GM19351 (cell line): Measurements from ENCODE around the gene U2AF2.

ENCODE experiments used
- ATAC-seq: cut with Tn5 transposase; IDR thresholded peaks from one replicate; pipeline ENCODE4 v1.9.1; 2021; ENCODE audit warnings: mild to moderate bottlenecking, moderate library complexity; ENCODE audit not compliant: unreplicated experiment

Gene U2AF2

DNA sequence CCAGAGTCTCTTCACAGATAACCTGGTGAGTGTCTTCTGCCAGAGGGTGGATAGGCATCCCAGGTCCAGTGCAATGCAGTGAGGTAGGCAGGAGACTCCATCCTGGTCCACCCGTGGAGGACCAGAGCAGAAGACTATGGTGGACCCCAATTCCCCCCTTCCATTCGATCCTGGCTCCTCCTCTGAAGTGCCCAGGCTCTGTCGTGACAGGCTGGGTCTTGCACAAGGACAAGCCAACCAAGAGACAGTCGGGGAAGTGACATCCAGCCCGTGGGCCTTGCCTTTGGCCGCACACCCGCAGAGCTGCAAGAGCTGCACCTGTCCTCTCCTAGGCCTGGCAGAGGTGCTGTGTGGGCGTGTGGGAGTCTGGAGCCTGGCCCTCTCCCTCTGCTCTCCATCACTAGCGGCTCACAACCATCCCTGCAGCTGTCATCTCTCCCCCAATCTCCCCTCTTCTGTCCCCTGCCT, 33.6 kb upstream of the U2AF2 start:
- no peak for ATAC-seq

DNA sequence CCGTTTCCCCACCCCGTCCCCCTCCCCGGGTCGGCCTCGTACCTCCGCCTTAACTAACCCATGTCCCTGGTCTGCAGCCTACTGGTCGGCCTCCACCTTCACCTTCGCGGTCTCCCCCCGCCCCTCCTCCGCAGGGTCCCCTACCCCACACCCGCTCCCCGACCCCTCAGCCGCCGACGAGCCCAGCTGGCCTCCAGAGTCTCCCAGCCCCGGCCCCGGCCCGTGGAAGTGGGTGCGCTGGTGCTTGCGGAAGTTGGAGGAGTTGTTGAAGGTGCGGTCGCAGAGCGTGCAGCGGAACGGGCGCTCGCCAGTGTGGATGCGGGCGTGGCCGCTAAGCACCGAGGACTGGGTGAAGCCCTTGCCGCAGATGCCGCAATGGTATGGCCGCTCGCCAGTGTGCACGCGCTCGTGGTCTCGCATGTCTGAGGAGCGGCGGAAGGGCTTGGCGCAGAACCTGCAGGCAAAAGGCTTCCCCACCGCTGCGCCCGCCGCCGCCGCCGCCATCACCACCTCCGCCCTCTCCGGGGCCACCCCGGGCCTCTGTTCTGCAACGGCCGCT, 33.1 kb upstream of the U2AF2 start:
- ATAC-seq, result no peak

DNA sequence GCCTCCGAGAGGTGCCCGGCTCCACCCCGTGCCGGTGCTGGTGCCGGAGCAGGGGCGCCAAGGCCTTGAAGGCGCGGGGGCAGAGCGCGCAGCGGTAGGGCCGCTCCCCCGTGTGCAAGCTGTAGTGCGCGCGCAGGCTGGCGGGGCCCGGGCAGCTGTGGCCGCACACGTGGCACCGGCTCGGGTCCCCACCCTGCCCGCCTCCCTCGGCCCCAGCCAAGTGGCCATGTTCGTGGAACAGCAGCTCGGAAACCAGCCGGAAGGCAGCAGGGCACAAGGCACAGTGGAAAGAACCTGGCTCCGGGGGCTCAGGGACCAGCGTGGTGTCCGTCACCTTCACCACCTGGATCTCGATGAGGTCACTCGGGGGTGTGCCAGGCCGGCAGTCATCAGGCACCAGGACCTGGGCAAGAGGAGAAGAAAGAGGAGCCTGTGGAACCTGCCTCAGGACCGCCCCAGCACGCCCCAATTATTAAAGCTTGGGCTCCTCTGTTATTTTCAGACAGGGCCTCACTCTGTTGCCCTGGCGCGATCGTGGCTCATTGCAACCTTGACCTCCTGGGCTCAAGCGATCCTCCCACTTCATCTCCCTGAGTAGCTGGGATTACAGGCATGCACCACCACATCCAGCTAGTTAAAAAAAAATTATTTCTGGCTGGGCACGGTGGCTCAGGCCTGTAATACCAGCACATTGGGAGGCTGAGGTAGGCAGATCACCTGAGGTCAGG, 32.4 kb upstream of the U2AF2 start:
- no peak for ATAC-seq

DNA sequence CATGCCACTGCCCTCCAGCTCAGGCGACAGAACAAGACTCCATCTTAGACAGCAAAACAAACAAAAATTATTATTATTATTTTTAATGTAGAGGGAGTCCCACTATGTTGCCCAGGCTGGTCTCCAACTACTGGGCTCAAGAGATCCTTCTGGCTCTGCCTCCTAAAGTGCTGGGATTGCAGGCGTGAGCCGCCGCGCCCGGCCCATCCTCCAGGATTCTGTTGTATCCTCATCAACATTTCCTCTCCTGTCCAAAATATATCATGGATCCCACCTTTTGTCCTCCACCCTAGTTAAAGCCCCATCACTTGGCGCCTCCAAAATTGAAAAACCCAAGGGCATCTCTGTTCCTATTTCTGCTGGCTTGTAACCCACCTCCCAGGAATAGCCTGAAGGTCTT, 31.7 kb upstream of the U2AF2 start:
- no peak for ATAC-seq

DNA sequence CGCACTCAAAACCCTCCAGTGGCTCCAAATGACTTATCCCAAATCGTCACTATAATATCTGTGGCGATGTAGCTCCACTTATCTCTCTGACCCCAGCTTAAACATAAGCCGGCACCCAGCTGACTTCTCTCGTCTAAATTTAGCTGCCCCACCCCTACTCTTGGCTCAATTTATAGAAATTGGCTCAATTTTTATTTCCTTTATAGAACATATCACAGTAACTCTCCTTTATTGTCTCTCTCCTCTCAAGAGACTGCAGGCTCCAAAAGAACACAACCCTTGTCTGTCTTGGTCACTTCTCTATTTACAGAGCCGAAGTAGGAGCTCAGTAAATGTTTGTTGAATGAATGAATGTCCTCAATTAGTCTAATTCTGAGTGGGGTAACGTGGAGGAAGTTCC, 31.3 kb upstream of the U2AF2 start:
- ATAC-seq, result no peak

DNA sequence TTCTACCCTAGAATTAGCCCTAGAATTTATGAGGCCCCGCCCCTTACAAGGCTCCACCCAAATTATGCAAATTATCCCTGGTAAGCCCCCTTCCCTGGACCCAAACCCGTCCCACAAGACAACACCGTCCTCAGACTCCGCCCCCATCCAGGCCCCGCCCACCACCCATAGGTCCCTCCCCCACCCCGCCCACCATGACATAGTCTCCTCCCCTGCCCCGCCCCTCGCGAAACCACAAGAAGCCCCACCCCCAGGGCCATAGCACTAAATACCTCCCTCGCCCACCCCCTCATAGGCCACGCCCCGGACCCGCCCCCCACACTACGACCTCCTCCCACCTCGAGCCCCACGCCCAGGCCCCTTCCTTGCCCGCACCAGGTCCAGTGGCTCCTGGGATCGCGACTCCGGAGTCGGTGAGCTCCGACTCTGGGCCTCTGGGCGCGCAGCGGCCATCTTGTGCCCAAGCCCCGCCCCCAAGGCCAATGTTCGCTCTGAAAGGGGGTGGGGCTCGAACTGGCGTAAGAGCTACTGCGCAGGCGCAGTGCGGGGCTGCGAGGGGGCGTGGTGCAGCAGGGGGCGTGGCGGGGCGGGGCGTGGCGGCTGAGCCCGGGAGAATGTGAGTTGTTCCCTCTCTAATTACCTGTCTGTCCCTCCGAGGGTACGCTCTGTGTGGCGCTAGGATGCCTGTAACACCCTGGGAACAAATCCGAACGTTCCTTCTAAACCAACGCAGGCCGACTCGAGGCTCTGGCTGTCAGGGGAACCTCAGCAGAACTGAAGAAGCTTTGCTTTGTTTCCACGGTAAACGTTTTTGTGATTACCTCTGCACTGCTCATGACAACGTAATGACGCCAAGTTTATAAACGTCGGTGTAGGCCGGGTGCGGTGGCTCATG, 30.5 kb upstream of the U2AF2 start, which contains the start of gene ZNF784:
ZNF784 (minus strand) TSS at position 458 of the 895 bp plus-strand sequence; CDS start at position 453, 5 bp downstream.
- ATAC-seq, result peak; percentile 58

DNA sequence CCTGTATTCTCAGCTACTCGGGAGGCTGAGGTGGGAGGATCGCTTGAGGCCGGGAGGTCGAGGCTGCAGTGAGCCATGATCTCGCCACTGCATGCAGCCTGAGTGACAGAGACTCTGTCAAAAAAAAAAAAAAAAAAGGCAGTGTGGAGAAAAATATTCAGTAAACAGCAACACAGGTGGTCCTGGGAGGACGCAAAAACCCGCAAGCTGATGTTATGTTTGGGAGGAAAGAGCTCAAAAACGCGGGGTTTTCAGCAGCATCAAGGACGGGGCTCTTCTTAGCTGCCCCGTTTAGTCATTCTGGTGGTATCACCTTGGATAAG, 29.9 kb upstream of the U2AF2 start:
- ATAC-seq, result no peak

DNA sequence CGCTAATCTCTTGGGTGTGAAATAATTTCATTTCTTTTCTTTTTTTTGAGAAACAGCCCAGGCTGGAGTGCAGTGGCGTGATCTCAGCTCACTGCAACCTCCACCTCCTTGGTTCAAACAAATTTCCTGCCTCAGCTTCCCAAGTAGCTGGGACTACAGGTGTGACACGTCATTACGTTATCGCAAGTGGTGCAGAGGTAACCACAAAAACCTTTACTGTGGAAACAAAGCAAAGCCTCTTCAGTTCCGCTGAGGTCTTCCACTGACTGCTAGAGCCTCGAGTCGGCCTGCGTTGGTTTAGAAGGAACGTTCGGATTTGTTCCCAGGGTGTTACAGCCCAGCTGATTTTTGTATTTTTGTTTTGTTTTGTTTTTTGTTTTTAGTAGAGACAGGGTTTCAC, 28.5 kb upstream of the U2AF2 start:
- ATAC-seq, result no peak

DNA sequence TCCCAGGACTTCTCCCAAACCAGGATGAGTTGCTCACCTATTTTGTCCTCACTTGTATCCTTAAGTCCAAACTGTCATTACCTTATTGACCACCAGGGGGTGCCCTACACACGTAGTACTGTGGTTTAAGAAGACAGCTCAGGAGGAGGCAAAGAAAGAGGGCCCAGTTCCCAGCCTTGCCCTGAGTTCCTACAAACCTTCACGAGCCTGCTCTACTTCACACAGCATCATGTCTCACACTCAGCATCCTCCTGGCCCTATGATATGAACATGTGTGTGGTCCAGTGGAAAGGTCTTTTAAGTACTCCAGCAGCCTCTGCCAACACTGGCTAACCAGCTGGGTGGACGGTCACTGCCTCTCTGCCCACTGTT, 22.4 kb upstream of the U2AF2 start:
- ATAC-seq, result no peak

DNA sequence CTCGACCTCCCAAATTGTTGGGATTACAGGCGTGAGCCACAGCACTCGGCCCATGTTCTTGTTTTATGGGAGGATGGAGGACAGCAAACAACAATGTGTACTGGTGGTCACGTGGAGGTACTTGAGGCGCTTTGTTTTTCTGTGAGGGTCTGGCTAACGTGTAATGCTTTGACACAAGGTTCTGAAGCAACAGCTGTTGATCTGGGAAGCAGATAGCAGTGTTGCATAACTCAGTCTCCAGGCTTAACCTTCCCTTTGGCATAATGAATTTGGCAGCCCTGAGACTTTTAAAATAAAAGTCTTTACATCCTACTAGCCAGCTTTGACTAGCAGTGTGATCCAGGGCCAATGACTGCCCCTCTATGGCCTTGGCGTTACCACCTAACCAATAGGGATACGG, 21.0 kb upstream of the U2AF2 start:
- ATAC-seq, result no peak

DNA sequence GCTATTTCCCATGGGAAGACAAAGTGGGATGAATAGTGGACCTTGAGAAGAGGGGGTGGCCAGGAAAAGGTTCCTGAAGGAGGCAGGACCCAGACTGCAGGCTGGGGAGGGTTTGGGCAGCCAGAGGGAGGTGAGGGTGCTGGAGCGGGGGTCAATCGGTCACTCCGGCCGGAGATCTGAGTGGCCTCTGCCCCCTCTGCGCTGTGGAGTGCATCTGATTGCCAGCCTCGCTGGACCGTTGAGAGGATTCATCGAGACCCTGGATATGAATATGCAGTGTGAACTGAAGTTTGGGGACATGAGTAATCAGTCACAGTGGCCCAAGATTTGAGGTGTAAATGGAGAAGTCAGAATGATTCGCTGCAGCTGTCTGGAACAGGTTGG, 19.5 kb upstream of the U2AF2 start:
- no peak for ATAC-seq

DNA sequence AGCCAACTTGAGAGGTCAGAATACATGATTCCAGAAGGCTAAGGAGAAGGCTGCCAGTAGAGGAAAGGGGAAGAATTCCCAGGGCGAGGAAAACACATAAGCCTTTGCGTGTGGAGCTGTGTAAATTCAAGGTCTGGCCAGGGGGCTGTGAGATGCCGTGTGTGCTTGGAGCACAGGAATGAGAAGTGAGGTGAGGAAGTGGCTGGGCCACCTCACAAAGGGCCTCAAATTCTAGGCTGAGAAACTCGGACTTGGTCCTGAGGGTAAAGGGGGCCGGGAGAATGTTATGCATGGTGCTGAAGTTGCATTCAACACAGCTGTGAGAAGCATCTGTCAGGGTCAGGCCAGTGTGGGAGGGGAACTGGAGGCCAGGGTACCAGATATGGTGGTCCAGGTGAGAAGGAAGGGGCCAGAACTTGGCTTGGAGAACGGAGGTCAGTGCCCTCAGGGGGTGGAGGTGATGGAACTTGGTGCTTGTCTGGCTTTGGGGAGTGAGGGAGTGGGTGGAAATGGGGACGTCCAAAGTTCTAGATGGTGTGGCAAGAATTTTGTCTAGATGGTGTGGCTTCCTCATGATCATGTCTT, 18.9 kb upstream of the U2AF2 start:
- ATAC-seq, result no peak

DNA sequence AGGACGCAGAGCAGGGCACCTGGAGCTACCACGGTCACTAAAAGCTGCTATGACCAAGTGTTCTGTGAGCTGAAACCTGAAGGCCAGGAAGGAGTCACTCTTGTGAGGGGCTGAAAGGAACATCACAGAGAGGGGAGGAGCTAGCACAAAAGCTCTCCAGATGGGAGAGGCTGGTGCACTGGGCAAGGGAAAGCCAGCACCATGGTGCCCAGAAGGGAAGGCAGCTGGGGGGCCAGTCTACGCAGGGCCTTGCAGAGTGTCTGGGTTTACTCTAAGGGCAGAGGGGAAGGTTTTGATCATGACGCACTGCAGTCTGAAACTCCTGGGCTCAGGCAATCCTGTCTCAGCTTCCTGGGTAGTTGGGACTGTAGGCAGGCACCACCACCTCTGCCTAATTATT, 18.1 kb upstream of the U2AF2 start:
- no peak for ATAC-seq

DNA sequence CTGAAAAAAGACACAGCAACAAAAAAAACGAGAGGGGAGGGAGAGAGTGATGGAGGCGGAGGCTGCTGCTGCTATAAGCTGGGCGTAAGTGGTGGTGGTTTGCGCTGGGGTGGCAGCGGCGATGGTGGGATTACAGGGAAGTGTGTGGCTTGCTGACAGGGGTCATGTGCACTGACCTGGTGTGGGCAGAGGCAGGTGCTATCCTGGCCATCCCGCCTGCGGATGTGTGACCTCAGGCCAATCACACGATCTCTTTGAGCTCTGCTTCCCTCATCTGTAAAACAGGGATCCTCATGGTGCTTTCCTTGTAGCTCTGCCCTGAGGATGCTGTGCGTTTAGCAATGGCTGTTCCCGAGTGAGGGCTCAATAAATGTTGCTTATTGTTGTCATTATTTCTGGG, 17.3 kb upstream of the U2AF2 start:
- no peak for ATAC-seq

DNA sequence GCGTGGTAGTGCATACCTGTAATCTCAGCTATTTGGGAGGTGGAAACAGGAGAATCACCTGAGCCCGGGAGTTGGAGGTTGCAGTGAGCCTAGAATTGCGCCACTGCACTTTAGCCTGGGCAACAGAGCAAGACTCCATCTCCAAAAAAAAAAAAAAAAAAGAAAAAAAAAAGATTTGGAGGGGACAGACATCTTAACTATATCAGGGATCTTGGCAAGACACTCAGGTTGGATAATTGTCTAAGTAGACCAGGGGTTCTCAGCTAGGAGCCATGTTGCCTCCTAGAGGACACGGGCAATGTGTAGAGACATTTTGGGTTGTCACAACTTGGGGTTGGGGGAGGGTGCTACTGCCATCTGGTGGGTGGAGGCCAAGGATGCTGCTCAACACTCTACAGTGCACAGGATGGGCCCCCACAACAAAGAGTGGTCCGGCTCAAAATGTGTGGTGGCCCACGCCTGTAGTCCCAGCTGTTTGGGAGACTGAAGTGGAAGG, 15.9 kb upstream of the U2AF2 start:
- ATAC-seq, result no peak

DNA sequence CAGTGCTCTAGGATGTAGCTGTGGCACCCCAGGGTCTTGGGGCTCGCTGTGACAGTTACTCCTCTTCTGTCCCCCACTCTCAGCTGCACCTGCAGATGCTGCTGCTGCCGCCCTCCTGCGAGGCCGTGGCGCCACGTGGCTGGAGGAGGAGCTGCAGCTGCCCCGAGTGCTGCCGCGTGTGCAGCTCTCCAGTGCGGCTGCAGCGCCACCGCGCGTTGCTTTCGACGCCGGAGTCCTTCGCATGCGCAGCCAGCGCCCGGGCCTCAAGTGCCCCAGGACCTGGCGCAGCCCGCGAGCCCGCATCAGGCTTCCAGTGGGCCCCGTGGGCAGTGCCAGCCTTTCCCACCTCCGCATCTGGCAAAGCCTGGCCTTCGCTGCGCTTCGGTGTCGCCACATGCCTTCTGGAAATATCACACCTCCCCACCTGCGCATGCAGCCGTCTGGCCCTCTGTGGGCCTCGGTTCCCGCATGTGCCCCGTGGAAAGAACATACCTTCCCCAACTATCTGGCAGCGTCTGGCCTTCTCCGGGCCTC, 14.7 kb upstream of the U2AF2 start:
- no peak for ATAC-seq

DNA sequence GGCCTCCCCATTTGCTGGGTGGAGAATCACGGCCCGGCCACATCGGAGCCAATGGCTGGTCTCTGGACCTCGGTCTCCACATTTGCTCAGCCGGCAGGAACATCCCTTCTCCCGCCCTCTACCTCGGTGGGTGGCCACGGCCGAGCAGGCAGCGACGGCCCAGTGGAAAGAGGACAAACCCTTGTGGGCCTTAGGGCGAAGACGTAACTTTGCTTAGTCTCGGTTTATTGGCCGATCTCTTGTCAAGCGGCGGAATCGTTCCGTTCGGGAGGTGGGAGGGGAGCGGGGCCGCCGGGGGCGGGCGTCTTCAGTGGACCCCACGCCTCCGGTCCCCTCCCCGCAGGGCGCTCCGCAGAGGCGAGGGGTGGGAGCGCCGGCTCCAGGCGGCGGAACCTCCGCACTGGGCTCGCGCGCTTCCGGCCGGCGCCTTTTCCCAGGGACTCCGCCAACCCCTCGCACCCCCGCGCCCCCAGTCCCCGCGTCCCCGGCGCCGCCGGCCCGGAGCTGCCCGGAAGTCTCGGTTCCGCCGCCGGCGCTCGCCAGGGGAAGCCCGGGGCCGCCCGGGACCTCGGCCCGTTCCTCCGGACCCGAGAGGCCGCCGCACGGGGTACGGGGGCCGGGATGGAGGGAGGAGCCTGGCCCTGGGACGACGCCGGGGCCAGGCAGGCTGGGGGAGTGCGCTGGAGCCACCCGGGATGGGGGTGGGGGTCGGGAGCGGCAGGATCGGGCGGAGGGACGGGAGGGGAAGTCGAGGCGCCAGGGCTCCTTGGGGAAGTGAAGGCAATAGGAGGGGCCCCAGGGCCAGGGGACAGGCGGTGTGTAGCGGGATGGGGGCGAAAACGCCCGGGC, 14.0 kb upstream of the U2AF2 start, which contains the start of gene ZNF580:
ZNF580 (plus strand) TSS at position 426 of the 849 bp plus-strand sequence. CDS start 1,507 bp downstream, outside the sequence.
- ATAC-seq, result peak; percentile 24

DNA sequence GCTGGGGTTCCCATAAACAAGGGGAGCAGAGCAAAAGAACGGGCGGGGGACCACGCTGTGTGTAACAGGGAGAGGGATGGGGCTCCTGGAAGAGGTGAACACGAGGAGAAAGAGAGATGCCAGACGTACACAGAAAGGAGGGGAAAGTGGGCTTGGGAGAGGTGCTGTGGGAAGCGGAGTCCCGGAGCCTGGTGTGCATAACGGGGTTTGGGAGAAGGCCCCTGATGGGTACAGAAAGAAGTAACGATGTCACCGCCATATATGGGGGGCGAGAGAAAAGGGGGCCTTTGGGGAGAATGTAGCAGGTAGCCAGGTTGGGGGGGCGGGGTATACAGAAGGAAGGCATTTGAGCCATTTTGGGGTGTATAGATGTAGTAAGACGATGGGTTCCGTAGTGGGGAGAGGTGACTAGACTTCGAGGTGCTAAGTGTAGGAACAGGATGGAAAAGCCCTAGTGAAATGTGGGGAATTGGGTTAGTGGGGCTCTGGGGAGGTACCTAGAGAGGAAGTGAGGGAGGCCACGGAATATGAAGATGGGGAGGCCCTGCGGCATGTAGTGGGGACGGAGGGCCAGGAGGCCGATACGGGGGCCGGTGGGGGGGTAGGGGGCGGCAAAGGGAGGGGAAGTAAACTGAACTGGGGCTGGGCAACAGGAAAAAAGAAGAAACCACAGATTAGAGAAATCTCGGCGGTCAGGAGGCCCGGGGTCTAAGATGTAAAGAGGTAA, 13.2 kb upstream of the U2AF2 start:
- no peak for ATAC-seq
